Activated naive CD8-positive, alpha-beta T cell (primary cell): ENCODE data around the gene ARHGEF4.
A peak's percentile ranks its signal among the peaks of the same experiment; 100 is the strongest.

Source experiments
- H3K27ac Mint-ChIP-seq: one replicate; pipeline ENCODE4 v1.8.0; 2021; ENCODE audit warnings: mixed read lengths
- H3K27me3 Mint-ChIP-seq: one replicate; pipeline ENCODE4 v1.8.0; 2021; ENCODE audit warnings: mixed read lengths
- H3K36me3 Mint-ChIP-seq: one replicate; pipeline ENCODE4 v1.8.0; 2021; ENCODE audit warnings: mixed read lengths
- H3K4me1 Mint-ChIP-seq: one replicate; pipeline ENCODE4 v1.8.0; 2021; ENCODE audit warnings: low read depth, mixed read lengths
- H3K4me3 Mint-ChIP-seq: one replicate; pipeline ENCODE4 v1.8.0; 2021; ENCODE audit warnings: mild to moderate bottlenecking, mixed read lengths
- H3K9me3 Mint-ChIP-seq: one replicate; pipeline ENCODE4 v1.8.0; 2021; ENCODE audit warnings: low read depth, mixed read lengths

ARHGEF4 gene

GRCh38 chr2:131085646-131086045 is 248.9 kb downstream of the ARHGEF4 start:
- Mint-ChIP-seq H3K27ac (no peak overlapping the region), H3K4me1 (peaks cover 56% of the 10 kb centered on the region), H3K4me3 (peak overlapping the region; percentile 23), H3K9me3 (no peaks in the 10 kb centered on the region), H3K36me3 (peaks cover 3% of the 10 kb centered on the region), H3K27me3 (no peaks in the 10 kb centered on the region)

DNA sequence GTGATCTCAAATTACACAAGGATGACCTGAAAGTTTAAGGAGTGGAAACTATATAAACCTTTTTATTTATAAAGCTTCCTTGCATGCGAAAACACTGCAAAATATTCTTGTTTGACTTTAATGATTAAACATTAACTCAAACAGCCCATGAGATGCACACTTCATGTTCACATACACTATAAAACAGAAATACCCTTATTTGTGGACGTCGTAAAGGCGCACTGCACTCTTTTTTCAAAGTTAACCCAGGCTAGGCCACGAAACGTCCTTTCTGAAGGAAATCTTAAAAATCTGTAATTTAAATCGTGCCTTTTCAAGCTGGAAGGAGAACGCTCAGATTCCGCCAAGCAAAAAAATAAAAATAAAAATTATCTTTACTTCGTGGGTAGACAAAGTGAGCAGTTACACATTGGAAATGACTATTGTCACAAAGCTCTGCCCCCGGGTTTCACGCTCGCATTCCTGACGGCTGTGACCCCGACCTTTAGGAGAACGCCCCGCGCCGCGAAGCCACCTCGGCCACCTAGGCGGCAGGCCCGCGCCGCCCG is 255.8 kb downstream of the ARHGEF4 start:
- Mint-ChIP-seq H3K27me3 (no peaks in the 10 kb centered on the region), H3K4me1 (peaks cover 30% of the 10 kb centered on the region), H3K4me3 (peak overlapping the region; percentile 89), H3K36me3 (peaks cover 3% of the 10 kb centered on the region), H3K9me3 (no peaks in the 10 kb centered on the region), H3K27ac (peak overlapping the region; percentile 84)

- Mint-ChIP-seq H3K4me1 (peaks cover 26% of the 10 kb centered on the region), H3K27me3 (no peaks in the 10 kb centered on the region), H3K36me3 (peaks cover 3% of the 10 kb centered on the region), H3K9me3 (no peaks in the 10 kb centered on the region), H3K4me3 (peak within 1 kb of the TSS; percentile 93), H3K27ac (peak within 1 kb of the TSS; percentile 92)
Measured at GRCh38 chr2:131093006-131093695, 256.4 kb downstream of the ARHGEF4 start, which contains the start of gene FAM168B. TSS of gene FAM168B (minus strand) at chr2:131093460. CDS start at chr2:131082646, 10,814 bp downstream.

DNA sequence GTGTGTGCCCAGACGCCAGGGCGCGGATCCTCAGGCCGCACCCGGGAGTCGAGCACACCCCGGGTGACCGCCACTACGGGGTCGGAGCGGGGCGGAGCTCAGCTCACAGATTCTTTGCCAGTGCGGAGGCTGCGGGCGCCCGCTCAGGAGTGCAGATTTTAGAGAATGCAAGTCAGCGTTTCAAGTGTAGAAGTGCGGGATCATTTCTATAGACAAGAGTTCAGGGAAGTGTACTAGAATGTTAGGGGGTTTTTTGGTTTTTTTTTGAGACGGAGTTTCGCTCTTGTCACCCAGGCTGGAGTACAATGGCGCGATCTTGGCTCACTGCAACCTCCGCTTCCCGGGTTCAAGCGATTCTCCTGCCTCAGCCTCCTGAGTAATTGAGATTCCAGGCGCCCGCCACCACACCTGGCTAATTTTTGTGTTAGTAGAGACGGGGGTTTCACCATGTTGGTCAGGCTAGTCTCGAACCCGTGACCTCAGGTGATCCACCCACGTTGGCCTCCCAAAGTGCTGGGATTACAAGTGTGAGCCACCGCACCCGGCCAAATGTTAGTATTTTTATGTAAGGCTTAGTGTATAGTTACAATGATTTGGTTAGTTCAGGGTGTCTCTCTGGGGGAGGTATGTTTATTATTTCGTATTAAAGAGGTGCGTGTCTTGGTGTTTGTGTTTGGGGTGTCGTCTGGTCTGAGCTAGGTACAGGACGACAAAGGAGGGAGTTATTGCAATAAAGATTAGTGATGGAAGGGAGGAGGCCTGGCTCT is 257.2 kb downstream of the ARHGEF4 start:
- Mint-ChIP-seq H3K4me1 (peaks cover 24% of the 10 kb centered on the region), H3K36me3 (no peaks in the 10 kb centered on the region), H3K9me3 (no peaks in the 10 kb centered on the region), H3K27me3 (no peaks in the 10 kb centered on the region), H3K27ac (peak overlapping the region; percentile 92), H3K4me3 (peak overlapping the region; percentile 93)

- peaks cover 19% of the 10 kb centered on the region for H3K4me1 Mint-ChIP-seq
- H3K27ac Mint-ChIP-seq, result peak overlapping the region; percentile 92
- H3K4me3 Mint-ChIP-seq, result peak overlapping the region; percentile 93
- no peaks in the 10 kb centered on the region for H3K27me3 Mint-ChIP-seq
- no peaks in the 10 kb centered on the region for H3K9me3 Mint-ChIP-seq
- H3K36me3 Mint-ChIP-seq, result no peaks in the 10 kb centered on the region
Measured at GRCh38 chr2:131094463-131095281, 258.0 kb downstream of the ARHGEF4 start.
